GM18499 (cell line): ENCODE data around the gene ATP2B2.

Source experiments
- ATAC-seq: cut with Tn5 transposase; IDR thresholded peaks from one replicate; pipeline ENCODE4 v1.9.1; 2021; ENCODE audit warnings: moderate number of reproducible peaks; ENCODE audit not compliant: insufficient read depth, unreplicated experiment

Gene ATP2B2

GRCh38 chr3:10513306-10513705 is 7.9 kb upstream of the ATP2B2 start:
- no peak for ATAC-seq

GRCh38 chr3:10512687-10513086 is 7.3 kb upstream of the ATP2B2 start:
- no peak for ATAC-seq

- no peak for ATAC-seq
These were observed 6.6 kb upstream of the ATP2B2 start for GRCh38 chr3:10511809-10512494.

- ATAC-seq, result no peak
These were observed 5.5 kb upstream of the ATP2B2 start for GRCh38 chr3:10510743-10511432.

- ATAC-seq, result no peak
These were observed 4.8 kb upstream of the ATP2B2 start for GRCh38 chr3:10510086-10510742.

GRCh38 chr3:10509325-10509724 is 3.9 kb upstream of the ATP2B2 start:
- no peak for ATAC-seq

- no peak for ATAC-seq
These were observed 3.4 kb upstream of the ATP2B2 start for GRCh38 chr3:10508619-10509260.

GRCh38 chr3:10508235-10508618 is 2.8 kb upstream of the ATP2B2 start:
- ATAC-seq, result no peak

- no peak for ATAC-seq
These were observed 1.9 kb upstream of the ATP2B2 start for GRCh38 chr3:10507331-10507730.

- ATAC-seq, result no peak
These were observed 1.3 kb upstream of the ATP2B2 start for GRCh38 chr3:10506696-10507095.

GRCh38 chr3:10505791-10506585 is 602 bp upstream of the ATP2B2 start:
- no peak for ATAC-seq

- ATAC-seq, result no peak
These were observed 976 bp downstream of the ATP2B2 start for GRCh38 chr3:10504171-10505049.

- ATAC-seq, result no peak
These were observed 2.1 kb downstream of the ATP2B2 start for GRCh38 chr3:10503217-10503796.

- ATAC-seq, result no peak
These were observed 3.1 kb downstream of the ATP2B2 start for GRCh38 chr3:10502185-10502880.

- no peak for ATAC-seq
These were observed 3.7 kb downstream of the ATP2B2 start for GRCh38 chr3:10501664-10502052.

GRCh38 chr3:10500717-10501663 is 4.4 kb downstream of the ATP2B2 start:
- no peak for ATAC-seq

- no peak for ATAC-seq
These were observed 7.1 kb downstream of the ATP2B2 start for GRCh38 chr3:10498271-10498670.
